Bladder microvascular endothelial cell (primary cell): ENCODE measurements around the gene DCLRE1A. TPM values are rescaled to one million over a fixed set of nuclear protein-coding genes. Genes with fewer than 3 reads are reported as not detected.

ENCODE experiments used
- total RNA-seq: library from RNA; depleted of rRNA; stranded (reverse); fragments of >200 nt; gene quantifications from 2 replicates; pipeline ENCODE4 v1.2.3, GENCODE V29; 2014

DCLRE1A gene
- total RNA-seq, result 5.2 and 9.1 TPM in 2 replicates

GRCh38 chr10:113854013-113854760 is at the start of gene DCLRE1A, which contains the start of gene NHLRC2:
TSS of gene DCLRE1A (minus strand) at chr10:113854082. CDS start at chr10:113853182, 900 bp downstream.
TSS of gene NHLRC2 (plus strand) at chr10:113854661. CDS start at chr10:113854873, 212 bp downstream.

Other genes starting within 250 kb of the DCLRE1A start
- not detected in 2 replicates for gene NRAP, start 190.0 kb downstream of the DCLRE1A start, total RNA-seq
- gene CASP7, start 174.2 kb downstream of the DCLRE1A start, total RNA-seq, result 47.6 and 109 TPM in 2 replicates
- gene PLEKHS1, start 102.4 kb downstream of the DCLRE1A start, total RNA-seq, result not detected in 2 replicates
- gene NHLRC2, start 579 bp upstream of the DCLRE1A start, total RNA-seq, result 6.2 and 17.9 TPM in 2 replicates
- gene ADRB1, start 189.8 kb upstream of the DCLRE1A start, total RNA-seq, result 0.32 and 47.8 TPM in 2 replicates